Ovary (tissue), 3 donors: ENCODE measurements around the gene BICRA.

Experiments used
- POLR2A ChIP-seq: fragments of 450-650 bp; IDR thresholded peaks from one replicate; pipeline ENCODE4 v1.6.1; 2017; ENCODE audit warnings: antibody characterized with exemption, mild to moderate bottlenecking, moderate library complexity
- TF ChIP-seq, protein P1 (sequence below), 3 donors: fragments of 450-650 bp in 2 of 3; fragments of 200-600 bp in 1 of 3; IDR thresholded peaks; one replicate each; pipeline versions ENCODE4 v1.5.1 to v1.8.0; 2016 to 2022; ENCODE audit warnings: antibody characterized with exemption in 3 of 3, mild to moderate bottlenecking in 1 of 3
- donor health status: DM: no; HTN: no; CAD: no.

DNA sequence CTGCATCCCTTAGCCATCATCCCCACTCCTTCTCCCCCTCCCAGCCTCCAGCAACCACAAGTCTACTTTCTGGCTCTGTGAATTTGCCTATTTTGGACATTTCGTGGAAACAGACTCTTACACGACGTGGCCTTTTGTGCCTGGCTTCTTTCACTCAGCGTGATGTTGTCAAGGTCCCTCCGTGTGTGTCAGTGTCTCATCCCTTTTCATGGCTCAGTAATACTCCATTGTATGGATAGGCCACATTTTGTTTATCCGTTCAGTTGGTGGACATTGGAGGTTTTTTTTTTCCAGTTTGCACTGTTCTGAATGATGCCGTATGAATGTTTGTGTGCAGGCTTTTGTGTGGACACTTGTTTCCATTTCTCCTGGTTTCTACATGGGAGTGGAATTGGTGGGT lies 38.0 kb downstream of the BICRA start:
- TF ChIP-seq, protein P1, sequence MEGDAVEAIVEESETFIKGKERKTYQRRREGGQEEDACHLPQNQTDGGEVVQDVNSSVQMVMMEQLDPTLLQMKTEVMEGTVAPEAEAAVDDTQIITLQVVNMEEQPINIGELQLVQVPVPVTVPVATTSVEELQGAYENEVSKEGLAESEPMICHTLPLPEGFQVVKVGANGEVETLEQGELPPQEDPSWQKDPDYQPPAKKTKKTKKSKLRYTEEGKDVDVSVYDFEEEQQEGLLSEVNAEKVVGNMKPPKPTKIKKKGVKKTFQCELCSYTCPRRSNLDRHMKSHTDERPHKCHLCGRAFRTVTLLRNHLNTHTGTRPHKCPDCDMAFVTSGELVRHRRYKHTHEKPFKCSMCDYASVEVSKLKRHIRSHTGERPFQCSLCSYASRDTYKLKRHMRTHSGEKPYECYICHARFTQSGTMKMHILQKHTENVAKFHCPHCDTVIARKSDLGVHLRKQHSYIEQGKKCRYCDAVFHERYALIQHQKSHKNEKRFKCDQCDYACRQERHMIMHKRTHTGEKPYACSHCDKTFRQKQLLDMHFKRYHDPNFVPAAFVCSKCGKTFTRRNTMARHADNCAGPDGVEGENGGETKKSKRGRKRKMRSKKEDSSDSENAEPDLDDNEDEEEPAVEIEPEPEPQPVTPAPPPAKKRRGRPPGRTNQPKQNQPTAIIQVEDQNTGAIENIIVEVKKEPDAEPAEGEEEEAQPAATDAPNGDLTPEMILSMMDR (IDR thresholded peaks at IDR 0.05): no peak
- TF ChIP-seq POLR2A: no peak
